Astrocyte of the spinal cord (primary cell): Measurements from ENCODE around the gene MCTP1.

Source experiments
- DNase-seq: peaks from one replicate; pipeline ENCODE4 v3.0.0; 2011; ENCODE audit warnings: low read depth, low spot score
- H3K4me3 ChIP-seq: 2 replicates; pipeline ENCODE4 v1.5.1; 2011; ENCODE audit warnings: low read depth, mild to moderate bottlenecking, low read length, moderate library complexity
- in situ Hi-C: cut with HindIII; loops from 2 replicates; pipeline ENCODE4 v1.10.0; 2017; ENCODE audit warnings: low sequenced_read_pairs
- TF ChIP-seq, protein P1 (sequence below): IDR thresholded peaks from 2 replicates; pipeline ENCODE4 v1.5.1; 2012; ENCODE audit warnings: low read depth, mild to moderate bottlenecking, low read length, inconsistent platforms

The MCTP1 gene

DNA sequence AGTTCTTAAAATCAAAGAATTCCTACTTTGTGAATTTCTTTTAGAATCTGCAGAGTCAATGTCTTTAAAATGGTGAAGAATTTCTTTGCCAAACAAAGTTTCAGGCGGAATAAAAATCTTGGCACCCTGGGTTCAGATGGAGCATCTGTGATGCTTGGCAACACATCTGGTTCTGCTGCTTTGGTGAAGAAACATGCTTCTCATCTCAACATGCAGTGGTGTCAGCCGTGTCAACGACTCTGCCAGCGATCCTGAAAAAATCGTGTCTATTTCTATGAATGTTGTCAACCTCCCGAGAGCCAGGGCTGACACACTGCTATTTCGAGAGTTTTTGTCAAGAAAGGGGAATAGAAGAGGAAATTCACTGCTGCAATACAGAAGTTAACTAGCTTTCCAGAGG is 514.9 kb downstream of the MCTP1 start:
- DNase-seq = no peak
- no peak overlapping the region for H3K4me3 ChIP-seq
- TF ChIP-seq, protein P1, sequence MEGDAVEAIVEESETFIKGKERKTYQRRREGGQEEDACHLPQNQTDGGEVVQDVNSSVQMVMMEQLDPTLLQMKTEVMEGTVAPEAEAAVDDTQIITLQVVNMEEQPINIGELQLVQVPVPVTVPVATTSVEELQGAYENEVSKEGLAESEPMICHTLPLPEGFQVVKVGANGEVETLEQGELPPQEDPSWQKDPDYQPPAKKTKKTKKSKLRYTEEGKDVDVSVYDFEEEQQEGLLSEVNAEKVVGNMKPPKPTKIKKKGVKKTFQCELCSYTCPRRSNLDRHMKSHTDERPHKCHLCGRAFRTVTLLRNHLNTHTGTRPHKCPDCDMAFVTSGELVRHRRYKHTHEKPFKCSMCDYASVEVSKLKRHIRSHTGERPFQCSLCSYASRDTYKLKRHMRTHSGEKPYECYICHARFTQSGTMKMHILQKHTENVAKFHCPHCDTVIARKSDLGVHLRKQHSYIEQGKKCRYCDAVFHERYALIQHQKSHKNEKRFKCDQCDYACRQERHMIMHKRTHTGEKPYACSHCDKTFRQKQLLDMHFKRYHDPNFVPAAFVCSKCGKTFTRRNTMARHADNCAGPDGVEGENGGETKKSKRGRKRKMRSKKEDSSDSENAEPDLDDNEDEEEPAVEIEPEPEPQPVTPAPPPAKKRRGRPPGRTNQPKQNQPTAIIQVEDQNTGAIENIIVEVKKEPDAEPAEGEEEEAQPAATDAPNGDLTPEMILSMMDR = no peak
- in situ Hi-C loops = no loop called here

GRCh38 chr5:94761786-94762185 is 523.1 kb downstream of the MCTP1 start:
- in situ Hi-C loops = no loop called here
- H3K4me3 ChIP-seq = no peak overlapping the region
- TF ChIP-seq, protein P1 = no peak
- DNase-seq = no peak

GRCh38 chr5:94761055-94761454 is 523.8 kb downstream of the MCTP1 start:
- DNase-seq = no peak
- no peak overlapping the region for H3K4me3 ChIP-seq
- in situ Hi-C loops = no loop called here
- TF ChIP-seq, protein P1 = no peak

- in situ Hi-C loops = no loop called here
- H3K4me3 ChIP-seq = no peak overlapping the region
- TF ChIP-seq, protein P1 = no peak
- no peak for DNase-seq
Measured at GRCh38 chr5:94759961-94760360, 524.9 kb downstream of the MCTP1 start.

GRCh38 chr5:94759022-94759421 is 525.9 kb downstream of the MCTP1 start:
- in situ Hi-C loops = no loop called here
- no peak for DNase-seq
- TF ChIP-seq, protein P1 = no peak
- no peak overlapping the region for H3K4me3 ChIP-seq

DNA sequence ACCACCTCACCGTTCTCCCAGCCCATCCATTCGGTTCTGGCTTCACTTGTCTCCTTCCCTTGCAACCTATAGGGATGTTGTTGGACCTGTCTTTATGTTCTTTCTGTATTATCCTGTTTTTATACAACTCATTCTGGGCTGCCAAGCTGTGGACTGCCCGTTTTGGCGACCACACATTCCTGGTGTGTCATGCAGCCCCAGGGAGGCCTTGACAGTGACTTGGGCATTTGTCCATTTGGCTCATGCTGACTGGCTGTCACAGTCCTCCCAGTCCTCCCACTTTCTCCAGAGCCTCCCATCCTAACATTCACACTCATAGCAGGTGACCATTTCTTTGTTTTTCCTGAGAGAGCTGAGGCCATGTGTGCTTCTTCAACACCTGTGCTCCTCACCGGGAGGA is 530.1 kb downstream of the MCTP1 start:
- no peak for DNase-seq
- no peak overlapping the region for H3K4me3 ChIP-seq
- TF ChIP-seq, protein P1 = no peak
- in situ Hi-C loops = no loop called here

GRCh38 chr5:94751460-94751859 is 533.4 kb downstream of the MCTP1 start:
- in situ Hi-C loops = no loop called here
- H3K4me3 ChIP-seq = no peak overlapping the region
- TF ChIP-seq, protein P1 = no peak
- no peak for DNase-seq
